GM19438 (cell line): ENCODE measurements around the gene ANXA3.
"Not testable (repeated sequence)": the region's sequence is repeated elsewhere in the genome, so short reads cannot be mapped to it uniquely, and the experiment has no call there.

Source experiments
- ATAC-seq: cut with Tn5 transposase; IDR thresholded peaks from one replicate; pipeline ENCODE4 v1.9.1; 2021; ENCODE audit warnings: low read depth; ENCODE audit not compliant: unreplicated experiment

Gene ANXA3, protein sequence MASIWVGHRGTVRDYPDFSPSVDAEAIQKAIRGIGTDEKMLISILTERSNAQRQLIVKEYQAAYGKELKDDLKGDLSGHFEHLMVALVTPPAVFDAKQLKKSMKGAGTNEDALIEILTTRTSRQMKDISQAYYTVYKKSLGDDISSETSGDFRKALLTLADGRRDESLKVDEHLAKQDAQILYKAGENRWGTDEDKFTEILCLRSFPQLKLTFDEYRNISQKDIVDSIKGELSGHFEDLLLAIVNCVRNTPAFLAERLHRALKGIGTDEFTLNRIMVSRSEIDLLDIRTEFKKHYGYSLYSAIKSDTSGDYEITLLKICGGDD

DNA sequence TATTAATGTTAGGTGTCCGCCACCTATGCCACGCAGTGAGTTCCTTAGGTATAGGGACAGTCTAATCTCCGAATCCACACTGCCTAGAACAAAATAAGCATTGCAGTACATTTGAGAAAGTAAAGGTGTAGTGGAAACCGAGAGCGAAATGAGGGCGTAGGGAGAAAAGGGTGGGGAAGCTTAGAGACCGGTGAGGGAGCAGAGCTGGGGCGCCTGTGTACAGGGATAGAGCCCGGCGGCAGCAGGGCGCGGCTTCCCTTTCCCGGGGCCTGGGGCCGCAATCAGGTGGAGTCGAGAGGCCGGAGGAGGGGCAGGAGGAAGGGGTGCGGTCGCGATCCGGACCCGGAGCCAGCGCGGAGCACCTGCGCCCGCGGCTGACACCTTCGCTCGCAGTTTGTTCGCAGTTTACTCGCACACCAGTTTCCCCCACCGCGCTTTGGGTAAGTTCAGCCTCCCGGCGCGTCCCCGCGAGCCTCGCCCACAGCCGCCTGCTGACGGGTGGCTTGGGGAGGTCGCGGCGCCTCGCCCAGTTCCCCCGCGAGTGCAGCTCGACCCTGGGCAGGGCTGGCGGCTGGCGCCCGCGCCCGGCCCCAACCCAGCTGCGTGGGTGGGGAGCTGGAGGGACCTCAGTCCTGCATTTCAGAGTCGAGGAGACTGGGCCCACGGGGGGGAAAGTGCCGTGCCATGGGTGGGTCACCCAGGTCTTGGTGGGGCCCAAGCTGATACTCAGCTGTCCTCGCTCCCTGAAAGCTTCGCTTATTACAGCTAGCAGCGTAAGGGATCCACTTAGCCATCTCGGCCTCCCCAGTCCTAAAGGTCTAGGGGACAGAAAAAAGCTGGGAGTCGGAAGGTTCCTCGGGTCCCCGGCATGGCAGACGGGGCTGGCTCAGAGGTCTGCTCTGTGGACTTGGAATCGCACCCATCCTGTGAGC lies at the start of gene ANXA3:
Gene ANXA3, plus strand, starts transcription at position 351 of the 932 bp plus-strand sequence. CDS start 2,704 bp downstream, outside the sequence.
- no peak for ATAC-seq

DNA sequence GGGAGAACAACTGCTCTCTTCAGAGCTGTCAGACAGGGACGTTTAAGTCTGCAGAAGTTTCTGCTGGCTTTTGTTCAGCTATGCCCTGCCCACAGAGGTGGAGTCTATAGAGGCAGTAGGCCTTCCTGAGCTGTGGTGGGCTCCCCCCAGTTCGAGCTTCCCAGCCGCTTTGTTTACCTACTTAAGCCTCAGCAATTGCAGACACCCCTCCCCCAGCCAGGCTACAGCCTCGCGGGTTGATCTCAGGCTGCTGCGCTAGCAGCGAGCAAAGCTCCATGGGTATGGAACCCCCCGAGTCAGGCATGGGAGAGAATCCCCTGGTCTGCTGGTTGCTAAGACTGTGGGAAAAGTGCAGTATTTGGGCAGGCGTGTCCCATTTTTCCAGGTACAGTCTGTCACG lies 45.3 kb upstream of the ANXA3 start:
- not testable (repeated sequence) for ATAC-seq

DNA sequence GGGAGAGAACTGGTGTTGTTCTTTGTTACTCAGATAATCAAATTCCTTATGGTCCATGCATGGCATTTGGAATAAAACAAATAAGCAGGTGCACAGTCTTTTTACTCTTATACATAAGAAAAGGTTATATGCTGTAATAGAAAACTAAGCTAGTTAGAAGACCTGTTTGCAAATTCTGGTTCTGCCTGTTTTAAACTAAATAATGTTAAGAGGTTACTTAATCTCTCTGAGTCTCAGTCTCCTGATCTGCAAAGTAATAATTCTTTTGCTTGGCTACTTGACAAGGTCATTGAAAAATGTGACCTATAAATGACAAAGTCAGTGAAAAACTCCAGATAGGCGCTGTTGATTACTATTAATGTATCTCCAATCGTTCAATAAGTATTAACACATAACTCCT lies 42.5 kb upstream of the ANXA3 start:
- no peak for ATAC-seq

DNA sequence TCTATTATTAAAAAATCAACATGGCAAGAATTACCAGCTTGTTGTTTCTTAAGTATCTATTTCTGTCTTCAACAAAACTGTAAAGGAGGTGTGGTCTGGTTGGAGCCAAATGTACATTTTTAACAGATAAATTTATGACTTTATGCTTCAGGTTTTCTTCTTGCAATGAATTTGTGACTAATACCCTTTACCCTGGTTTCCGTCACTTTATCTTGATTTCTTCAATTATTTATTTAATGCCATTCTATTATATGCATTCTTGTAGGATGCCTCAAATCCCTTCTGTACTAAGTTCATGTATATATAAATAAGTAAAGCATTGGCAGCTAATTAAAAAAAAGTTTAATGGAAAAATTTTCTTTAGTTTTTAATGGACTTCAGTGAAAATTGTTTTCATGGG lies 41.5 kb upstream of the ANXA3 start:
- no peak for ATAC-seq

DNA sequence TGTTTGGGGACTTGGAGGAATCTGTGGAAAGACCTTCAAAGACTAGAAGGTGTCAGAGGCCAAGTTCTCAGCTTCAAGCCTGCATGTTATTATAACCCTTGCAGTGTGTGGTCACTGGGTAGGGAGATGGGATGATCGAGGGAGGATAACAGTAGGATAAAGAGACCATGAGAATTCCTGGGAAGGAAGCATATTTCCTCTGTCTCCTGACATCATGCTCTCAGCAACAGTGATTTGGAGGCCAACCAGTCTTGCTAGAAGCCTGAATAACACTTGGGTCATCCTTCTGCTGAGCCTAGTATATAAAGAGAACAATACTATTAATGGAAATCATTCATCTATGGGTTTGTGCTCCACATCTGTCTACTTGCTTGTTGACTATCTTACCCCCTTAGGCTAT lies 40.9 kb upstream of the ANXA3 start:
- no peak for ATAC-seq

DNA sequence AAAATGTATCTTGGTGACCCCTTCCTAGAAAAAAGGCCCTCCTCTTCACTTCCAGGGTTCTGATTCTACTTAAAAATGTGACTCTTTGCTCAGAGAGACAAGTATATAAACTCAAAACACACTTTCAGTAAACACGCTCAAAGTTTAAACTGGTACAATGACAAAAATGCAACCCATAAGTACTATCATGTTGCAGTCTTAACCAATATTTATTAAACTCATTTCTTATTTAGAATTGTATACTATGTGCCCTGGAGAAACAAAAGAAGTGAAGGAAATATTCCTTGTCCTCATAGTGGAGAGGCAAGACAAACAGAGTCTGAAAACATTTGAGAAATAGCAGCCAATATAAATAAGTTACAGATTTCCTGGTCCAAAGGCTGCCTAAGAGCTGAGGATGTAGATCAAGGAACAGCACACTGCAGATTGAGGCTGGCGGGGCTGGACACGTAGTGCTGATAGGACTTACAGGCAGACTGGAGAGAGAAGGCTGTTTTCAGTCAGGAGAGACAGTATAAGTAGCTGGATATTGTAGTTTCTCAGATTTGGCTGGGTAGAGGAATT lies 39.1 kb upstream of the ANXA3 start:
- no peak for ATAC-seq

DNA sequence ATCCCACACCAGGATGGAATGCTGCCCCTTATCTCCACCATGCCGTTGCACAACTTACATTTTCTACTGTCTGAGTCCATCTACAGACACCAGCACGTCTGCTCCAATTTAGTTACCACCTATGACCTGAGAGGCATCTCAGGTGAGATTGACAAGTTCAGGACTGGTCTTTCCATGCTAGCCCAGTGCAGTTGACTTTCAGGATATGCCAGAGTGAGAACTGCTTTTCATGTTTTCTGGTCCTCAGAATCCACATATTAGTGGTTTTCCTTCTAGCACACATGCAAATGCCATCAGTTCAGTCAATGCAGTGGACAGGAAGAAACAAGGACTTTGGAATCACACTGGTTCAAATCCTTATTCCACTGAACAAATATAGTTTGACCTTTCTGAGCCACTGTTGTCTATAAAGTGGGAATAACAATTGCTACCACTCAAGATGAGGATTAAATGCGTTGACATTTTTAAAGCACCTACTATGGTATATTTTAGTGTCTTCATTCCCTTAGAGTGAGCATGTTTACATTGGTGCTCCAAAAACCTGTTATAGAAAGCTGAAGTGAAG lies 38.1 kb upstream of the ANXA3 start:
- ATAC-seq, result no peak

DNA sequence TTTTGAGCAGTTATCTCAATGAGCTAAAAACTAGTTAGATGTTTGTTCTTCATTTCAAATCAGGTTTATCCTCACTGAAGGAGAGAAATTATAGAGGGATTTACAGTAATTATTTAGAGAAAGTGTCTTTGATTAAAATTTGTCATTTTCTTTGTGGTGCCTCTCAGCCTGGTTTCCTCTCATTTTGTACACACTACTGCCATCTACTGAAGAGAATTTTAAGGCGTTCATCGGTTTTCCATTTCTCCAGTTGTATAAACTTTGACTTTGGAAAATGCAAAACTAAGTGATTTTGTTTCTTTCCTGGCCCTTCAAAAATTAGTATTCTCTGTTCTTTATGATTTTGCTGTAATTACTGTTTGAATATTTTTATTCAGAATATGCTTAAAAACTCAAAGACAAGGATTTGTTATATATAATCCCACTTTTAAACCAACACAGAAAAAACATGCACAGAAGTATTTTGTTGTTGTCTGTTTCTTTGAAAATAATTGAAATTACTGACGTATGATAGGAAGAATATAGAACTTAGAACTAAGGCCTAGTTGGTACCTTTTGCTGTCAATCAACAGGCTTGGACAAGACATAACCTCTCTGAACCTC lies 34.4 kb upstream of the ANXA3 start:
- no peak for ATAC-seq

DNA sequence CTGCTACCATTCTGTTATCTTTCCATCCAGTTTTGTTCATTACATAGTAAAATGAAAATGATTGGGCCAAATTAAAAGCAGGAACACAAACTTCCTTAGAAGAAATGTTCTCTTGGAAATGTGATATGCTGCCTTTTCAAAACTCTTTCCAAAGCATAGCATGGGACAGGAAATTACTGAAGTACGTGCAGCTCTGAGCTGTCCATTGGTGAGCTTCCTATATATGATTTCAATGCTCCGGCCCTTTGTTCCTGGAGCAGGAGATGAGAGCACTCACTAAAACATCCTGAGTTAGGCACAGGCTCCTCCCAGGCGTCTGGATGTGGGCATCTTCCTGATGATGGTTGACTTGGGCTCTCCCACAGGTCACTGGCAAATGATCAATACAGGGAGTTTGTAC lies 33.0 kb upstream of the ANXA3 start:
- ATAC-seq, result no peak

DNA sequence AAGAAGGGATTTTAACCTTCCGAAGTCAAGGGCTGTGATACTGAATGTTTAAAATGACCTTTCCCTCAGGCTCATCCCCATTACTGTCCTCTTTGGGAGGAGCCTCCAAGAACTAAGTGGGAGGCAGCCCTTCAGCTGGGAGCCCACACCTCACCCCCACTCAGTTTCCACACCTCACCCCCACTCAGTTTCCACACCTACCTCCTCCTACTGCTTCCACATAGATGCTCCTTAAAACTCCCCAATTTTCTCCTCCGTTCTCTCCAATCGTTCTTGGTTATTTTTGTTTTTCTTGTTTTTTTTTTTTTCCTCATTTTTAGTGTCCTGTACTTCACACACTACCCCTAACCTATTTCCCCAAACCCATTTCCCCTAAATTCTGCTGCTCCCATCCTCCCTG lies 31.6 kb upstream of the ANXA3 start:
- ATAC-seq, result no peak

DNA sequence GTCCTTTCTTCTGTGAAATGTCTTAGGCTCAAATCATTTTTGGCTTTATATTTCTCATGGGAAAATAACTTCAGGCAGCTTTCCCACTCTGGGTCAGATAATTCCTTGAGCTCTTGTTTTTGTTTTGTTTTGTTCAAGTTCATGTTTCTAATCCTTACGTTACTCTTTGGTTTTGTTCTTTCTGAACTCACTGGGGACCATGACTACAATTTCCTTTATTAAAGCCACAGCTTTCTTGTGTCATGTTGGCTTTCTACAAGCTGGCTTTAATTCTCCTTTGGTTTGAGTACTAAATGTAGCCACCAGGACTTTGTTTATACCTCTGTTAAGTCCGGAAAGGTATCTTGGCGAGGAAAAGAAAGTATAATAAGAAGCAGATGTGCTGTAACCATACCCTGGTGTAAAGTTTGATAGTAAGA lies 30.8 kb upstream of the ANXA3 start:
- ATAC-seq, result no peak

DNA sequence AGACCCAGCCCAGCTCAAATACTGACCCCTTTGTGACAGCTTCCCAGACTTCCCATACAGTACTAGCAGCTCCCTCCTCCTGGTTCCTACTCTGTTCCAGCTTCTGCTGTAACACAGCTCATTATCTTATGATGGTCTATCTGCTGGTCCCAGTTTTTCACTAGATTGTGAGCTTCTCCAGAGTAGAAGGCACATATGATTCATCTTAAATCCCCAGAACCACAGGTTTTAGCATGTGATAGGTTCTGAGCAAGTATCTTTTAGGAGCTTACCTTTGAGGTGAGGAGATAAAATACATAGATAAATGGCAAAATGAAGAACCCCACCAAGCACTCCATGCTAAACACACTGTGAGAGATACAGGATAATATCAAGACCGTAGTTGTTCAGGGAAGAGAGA lies 27.6 kb upstream of the ANXA3 start:
- ATAC-seq, result no peak

DNA sequence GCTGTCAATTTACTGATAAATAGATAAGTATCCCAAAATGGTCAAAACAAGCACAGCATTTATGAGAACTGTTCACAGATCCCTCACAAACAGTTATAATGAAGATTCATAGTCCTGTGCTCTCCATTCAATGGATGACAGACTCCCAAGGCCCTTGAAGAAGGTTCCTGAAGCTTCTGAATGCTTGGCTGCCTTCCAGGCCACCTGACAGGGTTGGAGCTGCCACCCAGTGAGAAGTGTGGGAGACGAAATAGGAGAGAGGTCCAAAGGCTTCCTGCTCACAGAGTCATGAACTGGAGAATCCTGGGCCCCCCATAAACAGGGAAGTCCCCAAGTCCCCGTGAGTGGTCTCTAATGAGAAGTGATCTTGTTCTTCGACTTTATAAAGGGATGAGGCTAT lies 26.0 kb upstream of the ANXA3 start:
- no peak for ATAC-seq

DNA sequence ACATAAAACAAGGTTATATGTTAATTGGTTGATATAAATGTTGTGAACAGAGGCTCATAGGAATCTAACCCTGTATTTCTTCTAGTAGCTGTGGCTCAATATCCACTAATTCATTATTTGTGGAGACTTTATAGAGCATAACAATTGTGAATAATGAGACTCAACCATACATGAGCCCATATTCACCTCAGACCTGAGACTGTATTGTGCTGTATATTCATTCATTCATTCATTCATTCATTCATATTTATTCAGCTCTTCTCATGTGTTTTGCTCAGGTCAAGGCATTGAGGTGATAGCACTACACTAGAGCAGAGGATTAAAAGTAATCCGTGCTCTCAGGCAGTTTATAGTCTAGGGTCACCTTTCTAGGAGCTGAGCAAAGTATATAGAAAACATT lies 24.5 kb upstream of the ANXA3 start:
- no peak for ATAC-seq

DNA sequence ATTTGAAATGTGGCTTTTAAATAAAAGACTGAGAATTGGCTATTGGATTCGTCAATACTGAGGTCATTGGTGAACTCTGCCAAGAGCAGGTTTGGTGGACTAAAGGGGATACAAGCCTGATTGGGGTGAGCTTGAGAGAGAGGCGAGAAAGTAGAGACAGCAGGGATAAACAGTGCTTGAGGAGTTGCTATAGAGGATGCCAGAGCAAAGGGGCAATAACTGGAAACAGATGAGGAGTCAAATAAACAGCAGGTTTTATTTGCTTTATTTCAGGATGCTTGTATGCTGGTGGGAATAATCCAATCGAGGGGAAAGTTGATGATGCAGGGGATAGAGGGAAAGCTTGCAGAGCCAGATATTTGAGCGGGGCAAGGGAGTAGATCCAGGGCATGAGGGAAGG lies 24.0 kb upstream of the ANXA3 start:
- no peak for ATAC-seq

DNA sequence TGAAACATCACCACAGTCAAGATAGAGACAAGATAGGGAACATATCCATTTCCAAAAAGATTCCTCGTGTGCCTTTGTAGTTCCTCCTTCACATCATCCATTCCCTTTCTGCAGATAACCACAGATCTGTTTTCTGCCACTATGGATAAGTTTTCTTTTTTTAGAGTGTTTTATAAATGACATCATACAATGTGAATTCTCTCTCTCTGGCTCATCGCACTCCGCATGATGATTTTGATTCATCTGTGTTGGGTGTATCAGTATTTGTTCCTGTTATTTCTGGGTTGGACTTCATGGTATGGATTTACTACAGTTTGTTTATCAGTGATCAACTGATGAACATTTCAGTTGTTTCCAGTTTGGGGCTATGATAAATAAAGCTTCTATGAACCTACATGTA lies 23.2 kb upstream of the ANXA3 start:
- ATAC-seq, result no peak

DNA sequence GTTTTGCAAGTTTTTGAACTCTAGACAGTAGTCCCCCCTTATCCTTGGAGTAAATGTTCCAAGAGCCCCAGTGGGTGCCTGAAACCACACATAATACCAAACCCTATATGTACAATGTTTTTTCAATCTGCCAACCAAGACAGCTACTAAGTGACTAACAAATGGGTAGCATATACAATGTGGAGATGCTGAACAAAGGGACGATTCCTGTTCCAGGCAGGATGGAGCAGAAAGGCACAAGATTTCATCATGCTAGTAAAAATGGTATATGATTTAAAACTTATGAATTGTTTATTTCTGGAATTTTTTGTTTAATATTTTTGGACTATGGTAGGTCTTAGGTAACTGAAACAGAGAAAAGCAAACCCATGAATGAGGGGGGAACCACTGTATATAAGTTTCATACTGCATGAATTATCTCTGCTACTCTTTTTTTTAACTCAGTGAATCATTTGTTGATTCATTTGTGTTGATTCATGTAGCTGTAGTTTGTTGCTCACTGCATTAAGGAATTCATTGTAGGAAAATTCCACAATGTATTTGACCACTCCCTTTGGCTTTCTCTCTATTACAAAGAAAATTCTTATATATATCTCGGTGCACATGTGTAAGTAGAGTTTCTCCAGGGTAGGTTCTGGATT lies 21.9 kb upstream of the ANXA3 start:
- no peak for ATAC-seq

DNA sequence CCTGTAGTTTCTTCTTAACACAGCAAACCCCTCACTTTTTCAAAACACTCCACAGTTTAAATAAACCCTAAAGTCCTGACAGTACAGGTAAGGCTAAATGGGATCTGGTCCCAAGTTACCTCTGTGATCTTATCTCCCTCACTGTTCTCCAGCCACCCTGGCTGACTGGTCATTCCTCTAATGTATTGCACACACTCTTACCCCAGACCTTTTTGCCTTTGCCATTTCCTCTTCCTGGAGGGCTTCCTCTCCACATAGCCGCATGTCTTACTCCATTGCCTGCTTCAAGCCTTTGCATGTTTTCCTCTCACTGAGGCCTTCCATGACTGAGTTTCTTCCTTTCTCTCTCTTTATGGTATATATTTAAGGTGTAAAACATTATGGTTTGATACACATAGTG lies 19.5 kb upstream of the ANXA3 start:
- ATAC-seq, result no peak

DNA sequence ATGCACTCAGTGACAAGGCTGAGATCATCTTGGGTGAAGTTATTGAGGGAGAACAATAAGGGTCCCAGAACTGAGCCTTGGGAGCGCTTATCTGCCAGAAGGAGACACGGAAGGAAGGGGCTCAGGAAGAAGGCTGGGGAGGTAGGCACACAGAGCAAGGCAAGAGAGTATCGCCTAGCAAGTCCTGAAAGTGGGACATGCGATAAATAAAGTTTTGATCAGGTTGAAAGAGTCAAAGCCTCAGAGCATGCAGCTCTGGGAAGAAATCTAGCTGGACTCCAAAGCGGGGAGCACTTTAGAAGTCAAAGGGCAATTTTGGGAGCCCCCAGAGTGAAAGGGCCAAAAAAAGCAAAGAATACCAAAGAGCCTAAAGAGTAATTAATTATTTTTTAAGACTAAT lies 17.7 kb upstream of the ANXA3 start:
- ATAC-seq, result no peak

DNA sequence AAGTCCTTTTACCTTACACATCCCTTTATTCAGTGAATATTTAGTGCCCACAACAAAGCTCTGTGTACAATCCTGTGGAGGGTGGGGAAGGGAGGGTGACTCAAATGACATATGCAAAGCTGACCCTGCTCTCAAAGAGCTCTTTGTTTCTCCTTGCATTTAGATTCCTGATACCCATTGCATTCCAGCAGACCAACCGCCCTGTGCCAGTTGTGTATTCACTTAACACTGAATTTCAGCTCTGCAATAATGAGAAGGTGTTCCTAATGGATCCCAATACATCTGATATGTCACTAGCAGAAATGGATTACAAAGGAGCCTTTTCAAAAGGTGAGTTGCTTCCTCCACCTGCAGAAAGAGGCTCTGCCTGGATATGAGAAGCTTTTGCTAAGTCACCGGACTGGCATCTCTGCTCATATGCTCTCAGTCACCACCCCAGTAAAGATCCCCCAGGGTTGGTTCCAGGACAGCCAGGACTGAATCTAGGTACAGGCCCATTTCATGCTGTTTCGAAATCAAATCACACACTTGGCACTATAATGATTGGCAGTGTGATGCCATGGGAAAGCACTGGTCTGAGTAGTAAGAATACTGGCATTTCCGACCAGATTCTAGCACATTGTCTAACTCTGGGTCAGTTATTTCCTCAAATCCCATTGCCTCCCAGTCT lies 17.1 kb upstream of the ANXA3 start:
- ATAC-seq, result no peak
